NOMO-1 treated with dmso at 0.1 percent for 144 hours (cell line): ENCODE measurements around the gene LCOR.

ENCODE experiments used
- DNase-seq: peaks from one replicate; lab custom pipeline; 2025; ENCODE audit not compliant: unreplicated experiment; lab: John Stamatoyannopoulos, UW

LCOR gene

GRCh38 chr10:96984541-96985131, 152.5 kb downstream of the LCOR start:
- no peak for DNase-seq

GRCh38 chr10:96986200-96986856, 154.2 kb downstream of the LCOR start:
- no peak for DNase-seq

GRCh38 chr10:96987141-96987841, 155.2 kb downstream of the LCOR start:
- DNase-seq = no peak

- no peak for DNase-seq
Measured at GRCh38 chr10:96987842-96988175, 155.7 kb downstream of the LCOR start.

GRCh38 chr10:96988426-96988825, 156.3 kb downstream of the LCOR start:
- DNase-seq = no peak

- DNase-seq = no peak
Measured at GRCh38 chr10:96991313-96991841, 159.3 kb downstream of the LCOR start.

- no peak for DNase-seq
Measured at GRCh38 chr10:96992721-96993120, 160.6 kb downstream of the LCOR start.

- DNase-seq = no peak
Measured at GRCh38 chr10:96995851-96996250, 163.8 kb downstream of the LCOR start.

- no peak for DNase-seq
Measured at GRCh38 chr10:96996275-96996965, 164.3 kb downstream of the LCOR start.

GRCh38 chr10:96998329-96998888, 166.3 kb downstream of the LCOR start:
- DNase-seq = no peak

- no peak for DNase-seq
Measured at GRCh38 chr10:96999337-96999736, 167.2 kb downstream of the LCOR start.

GRCh38 chr10:96999987-97000386, 167.9 kb downstream of the LCOR start:
- no peak for DNase-seq

- no peak for DNase-seq
Measured at GRCh38 chr10:97000487-97001182, 168.5 kb downstream of the LCOR start.

- DNase-seq = no peak
Measured at GRCh38 chr10:97001183-97001991, 169.3 kb downstream of the LCOR start.

GRCh38 chr10:97002670-97003069, 170.6 kb downstream of the LCOR start:
- DNase-seq = no peak

- DNase-seq = no peak
Measured at GRCh38 chr10:97003151-97003803, 171.2 kb downstream of the LCOR start.

- DNase-seq = no peak
Measured at GRCh38 chr10:97003804-97004201, 171.7 kb downstream of the LCOR start.

GRCh38 chr10:97004591-97004990, 172.5 kb downstream of the LCOR start:
- DNase-seq = no peak

- DNase-seq = no peak
Measured at GRCh38 chr10:97005349-97005748, 173.3 kb downstream of the LCOR start.
